GM18868 (cell line): ENCODE data around the gene MSMP.

Experiments used
- ATAC-seq: cut with Tn5 transposase; IDR thresholded peaks from one replicate; pipeline ENCODE4 v1.9.1; 2021; ENCODE audit warnings: mild to moderate bottlenecking, moderate library complexity; ENCODE audit not compliant: unreplicated experiment

MSMP gene

GRCh38 chr9:35745569-35745968 lies 8.5 kb downstream of the MSMP start:
- no peak for ATAC-seq

- ATAC-seq: no peak
Observed at GRCh38 chr9:35743880-35744518, 10.1 kb downstream of the MSMP start.

- no peak for ATAC-seq
Observed at GRCh38 chr9:35743452-35743851, 10.6 kb downstream of the MSMP start.

GRCh38 chr9:35741740-35742139 lies 12.3 kb downstream of the MSMP start:
- no peak for ATAC-seq

- no peak for ATAC-seq
Observed at GRCh38 chr9:35740243-35740642, 13.8 kb downstream of the MSMP start.

- ATAC-seq: no peak
Observed at GRCh38 chr9:35738924-35739323, 15.2 kb downstream of the MSMP start.

- ATAC-seq: no peak
Observed at GRCh38 chr9:35738186-35738585, 15.9 kb downstream of the MSMP start.

GRCh38 chr9:35737143-35737542 lies 16.9 kb downstream of the MSMP start:
- no peak for ATAC-seq

- ATAC-seq: no peak
Observed at GRCh38 chr9:35736201-35736633, 17.9 kb downstream of the MSMP start.

GRCh38 chr9:35734096-35734495 lies 20.0 kb downstream of the MSMP start:
- ATAC-seq: no peak

GRCh38 chr9:35732800-35733541 lies 21.1 kb downstream of the MSMP start:
- no peak for ATAC-seq

GRCh38 chr9:35732185-35732799 lies 21.8 kb downstream of the MSMP start, which contains the start of the genes CREB3 and TLN1:
TSS of gene CREB3 (plus strand) at chr9:35732666. CDS start at chr9:35732773, 107 bp downstream.
TSS of gene TLN1 (minus strand) at chr9:35732195. CDS start at chr9:35725694, 6,501 bp downstream.
- peak; percentile 75 for ATAC-seq

- no peak for ATAC-seq
Observed at GRCh38 chr9:35731415-35732184, 22.5 kb downstream of the MSMP start.

GRCh38 chr9:35730486-35730854 lies 23.6 kb downstream of the MSMP start:
- ATAC-seq: no peak

GRCh38 chr9:35729700-35730485 lies 24.2 kb downstream of the MSMP start:
- no peak for ATAC-seq

- ATAC-seq: no peak
Observed at GRCh38 chr9:35729101-35729500, 25.0 kb downstream of the MSMP start.

- ATAC-seq: no peak
Observed at GRCh38 chr9:35728041-35728971, 25.8 kb downstream of the MSMP start.

GRCh38 chr9:35727676-35728040 lies 26.4 kb downstream of the MSMP start:
- ATAC-seq: no peak

- ATAC-seq: peak; percentile 44
Observed at GRCh38 chr9:35726931-35727330, 27.1 kb downstream of the MSMP start.
